Smooth muscle cell of the pulmonary artery (primary cell): ENCODE results near the gene NFATC2IP. TPM values are rescaled to one million over a fixed set of nuclear protein-coding genes. Genes with fewer than 3 reads are reported as not detected.

Source experiments
- total RNA-seq: library from RNA; depleted of rRNA; stranded (reverse); fragments of >200 nt; gene quantifications from 2 replicates; pipeline ENCODE4 v1.2.3, GENCODE V29; 2014

NFATC2IP gene
- total RNA-seq, result 17.7 and 21.1 TPM in 2 replicates

GRCh38 chr16:28950648-28951409, at the start of gene NFATC2IP:
TSS of gene NFATC2IP (plus strand) at chr16:28950937. CDS start at chr16:28951012, 75 bp downstream.

DNA sequence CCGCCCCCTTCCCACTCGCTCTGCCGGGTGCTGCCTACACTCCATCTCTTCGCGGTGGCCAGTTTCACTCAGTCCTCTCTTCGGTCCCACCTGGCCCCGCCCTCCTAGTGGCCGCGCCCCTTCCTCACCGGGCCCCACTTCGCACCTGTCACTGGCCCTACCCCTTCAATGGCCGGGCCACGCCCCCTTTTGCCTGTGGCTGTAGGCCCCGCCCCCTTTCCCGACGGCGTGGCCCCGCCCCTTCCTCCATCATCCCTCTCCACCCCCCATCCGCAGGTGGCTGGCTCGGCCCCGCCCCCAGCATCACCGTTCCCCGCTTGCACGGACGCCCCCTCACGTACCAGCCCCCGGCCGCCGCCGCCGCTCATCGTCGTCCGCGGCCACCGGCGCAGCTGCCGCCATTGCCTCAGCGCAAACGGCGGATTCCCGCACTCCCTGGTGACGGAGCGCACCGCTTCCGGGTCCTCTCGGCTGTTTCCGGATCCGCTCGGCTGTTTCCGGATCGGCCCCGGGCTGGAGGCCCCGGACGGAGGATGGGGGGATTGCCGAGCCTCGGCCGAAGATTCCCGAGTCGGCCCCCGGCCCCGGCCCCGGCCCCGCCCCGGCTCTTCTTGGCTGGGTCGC, 25.9 kb upstream of the NFATC2IP start, which contains the start of gene RABEP2:
RABEP2 (minus strand) TSS at position 477 of the 624 bp plus-strand sequence; CDS start at position 402, 75 bp downstream.

GRCh38 chr16:28931801-28932225, 18.9 kb upstream of the NFATC2IP start, which contains the start of gene CD19:
TSS of gene CD19 (plus strand) at chr16:28931971. CDS start at chr16:28932001, 30 bp downstream.

DNA sequence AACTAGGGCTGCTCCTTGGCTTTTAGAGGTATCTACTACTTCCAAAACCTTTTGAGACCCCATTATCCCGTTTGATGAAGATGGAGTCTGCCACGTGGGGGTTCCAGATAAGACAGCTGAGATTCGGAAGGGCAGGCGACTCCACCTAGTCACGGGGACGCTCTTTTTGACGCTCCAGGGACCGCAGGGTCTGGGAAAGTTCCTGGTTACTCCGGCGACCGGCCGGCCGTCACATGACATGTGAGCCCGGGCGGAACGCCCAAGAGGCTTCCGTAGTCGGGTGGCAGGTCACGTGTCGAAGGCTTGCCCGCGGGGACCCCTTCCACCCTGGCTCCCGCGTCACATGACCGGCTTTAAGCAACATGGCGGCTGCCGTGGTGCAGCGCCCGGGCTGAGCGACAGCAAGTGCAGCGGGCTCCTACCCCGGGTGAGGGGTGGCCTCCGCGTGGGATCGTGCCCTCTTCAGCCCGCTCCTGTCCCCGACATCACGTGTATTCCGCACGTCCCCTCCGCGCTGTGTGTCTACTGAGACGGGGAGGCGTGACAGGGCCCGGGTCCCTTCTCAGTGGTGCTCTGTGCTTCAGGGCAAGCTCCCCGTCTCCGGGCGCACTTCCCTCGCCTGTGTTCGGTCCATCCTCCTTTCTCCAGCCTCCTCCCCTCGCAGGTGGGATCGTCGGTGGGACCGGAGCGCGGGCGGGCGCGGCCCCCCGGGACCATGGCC, 23.9 kb downstream of the NFATC2IP start, which contains the start of gene SPNS1:
SPNS1 (plus strand) TSS at position 342 of the 721 bp plus-strand sequence; CDS start at position 716, 374 bp downstream.

DNA sequence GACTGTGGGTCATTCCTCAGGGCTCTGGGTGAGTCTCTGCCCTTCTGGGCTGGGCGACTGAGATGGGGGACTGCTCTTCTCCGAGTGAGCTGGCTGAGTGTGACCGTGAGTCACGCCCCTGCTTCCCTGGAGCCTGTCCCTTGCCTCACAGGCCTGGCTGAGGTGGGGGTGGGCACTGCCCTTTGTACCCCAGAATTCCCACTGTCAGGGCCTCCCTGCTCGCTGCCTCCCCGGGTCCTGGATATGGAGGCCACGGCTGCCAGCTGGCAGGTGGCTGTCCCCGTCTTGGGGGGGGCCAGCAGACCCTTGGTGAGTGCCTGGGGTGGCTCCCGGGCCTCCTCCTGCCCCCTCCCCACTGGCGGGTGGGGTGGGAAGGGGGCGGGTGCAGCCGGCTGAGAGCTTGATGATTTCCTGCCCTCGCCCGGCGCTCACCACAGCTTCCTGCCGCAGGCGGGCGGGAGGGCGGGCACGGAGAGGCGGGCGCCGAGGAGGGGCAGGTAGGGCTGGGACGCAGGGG, 33.9 kb downstream of the NFATC2IP start, which contains the start of gene LAT:
LAT (plus strand) TSS at position 434 of the 517 bp plus-strand sequence. CDS start 366 bp downstream, outside the sequence.

Other genes with a start within 250 kb of the NFATC2IP start
- gene EIF3C, start 239.5 kb upstream of the NFATC2IP start, total RNA-seq, result 165 and 230 TPM in 2 replicates
- 0.72 and 1.7 TPM in 2 replicates for gene NPIPB9, start 199.2 kb upstream of the NFATC2IP start, total RNA-seq
- gene ATXN2L, start 127.9 kb upstream of the NFATC2IP start, total RNA-seq, result 54.0 and 66.5 TPM in 2 replicates
- 82.1 and 108 TPM in 2 replicates for gene TUFM, start 104.6 kb upstream of the NFATC2IP start, total RNA-seq
- 14.7 and 17.3 TPM in 2 replicates for gene SH2B1, start 87.1 kb upstream of the NFATC2IP start, total RNA-seq
- 0.20 and 0.36 TPM in 2 replicates for gene ATP2A1, start 72.4 kb upstream of the NFATC2IP start, total RNA-seq
- gene RABEP2, start 25.7 kb upstream of the NFATC2IP start, total RNA-seq, result 25.1 and 39.3 TPM in 2 replicates
- not detected in 2 replicates for gene CD19, start 19.0 kb upstream of the NFATC2IP start, total RNA-seq
- gene SPNS1, start 23.8 kb downstream of the NFATC2IP start, total RNA-seq, result 41.3 and 42.4 TPM in 2 replicates
- gene LAT, start 34.1 kb downstream of the NFATC2IP start, total RNA-seq, result 0.78 and 2.3 TPM in 2 replicates